Mesendoderm (in vitro differentiated cells): ENCODE data around the gene PGM1.
"Not testable (repeated sequence)": the region's sequence is repeated elsewhere in the genome, so short reads cannot be mapped to it uniquely, and the experiment has no call there.

Source experiments
- DNase-seq: peaks from one replicate; pipeline ENCODE4 v3.0.0; 2013
- H2AK5ac ChIP-seq: 2 replicates; pipeline ENCODE4 v1.6.1; 2013; ENCODE audit warnings: low read length, inconsistent platforms
- H2BK120ac ChIP-seq: 2 replicates; pipeline ENCODE4 v1.6.1; 2013; ENCODE audit warnings: low read depth, mild to moderate bottlenecking, low read length, moderate library complexity, mixed read lengths
- H2BK15ac ChIP-seq: replicated peaks from 2 replicates; pipeline ENCODE4 v1.6.1; 2013; ENCODE audit warnings: low read depth, mild to moderate bottlenecking, moderate library complexity
- H2BK5ac ChIP-seq: 2 replicates; pipeline ENCODE4 v1.6.1; 2013; ENCODE audit warnings: low read length, inconsistent platforms
- H3K18ac ChIP-seq: 2 replicates; pipeline ENCODE4 v1.6.1; 2013; ENCODE audit warnings: mild to moderate bottlenecking, low read length, mixed read lengths
- H3K23ac ChIP-seq: one replicate; pipeline ENCODE4 v1.6.1; 2013; ENCODE audit warnings: low read length
- H3K27ac ChIP-seq: 2 replicates; pipeline ENCODE4 v1.5.1; 2013; ENCODE audit warnings: low read depth, mild to moderate bottlenecking, inconsistent platforms, low read length, moderate library complexity
- H3K27me3 ChIP-seq: 2 replicates; pipeline ENCODE4 v1.6.1; 2013; ENCODE audit warnings: low read length, control low read depth, mild to moderate bottlenecking, inconsistent platforms; ENCODE audit not compliant: insufficient read depth, poor library complexity
- H3K36me3 ChIP-seq: 2 replicates; pipeline ENCODE4 v1.6.1; 2013; ENCODE audit warnings: low read length, inconsistent platforms; ENCODE audit not compliant: control insufficient read depth, insufficient read depth
- H3K4ac ChIP-seq: one replicate; pipeline ENCODE4 v1.6.1; 2013; ENCODE audit warnings: low read depth, mild to moderate bottlenecking, low read length, moderate library complexity
- H3K4me1 ChIP-seq: 2 replicates; pipeline ENCODE4 v1.6.1; 2013; ENCODE audit warnings: low read depth, low read length, inconsistent platforms; ENCODE audit not compliant: control insufficient read depth
- H3K4me2 ChIP-seq: 2 replicates; pipeline ENCODE4 v1.6.1; 2013; ENCODE audit warnings: low read length
- H3K4me3 ChIP-seq: 2 replicates; pipeline ENCODE4 v1.5.1; 2013; ENCODE audit warnings: mild to moderate bottlenecking, low read length
- H3K56ac ChIP-seq: one replicate; pipeline ENCODE4 v1.6.1; 2013; ENCODE audit warnings: low read length
- H3K79me1 ChIP-seq: 2 replicates; pipeline ENCODE4 v1.6.1; 2013; ENCODE audit warnings: low read length, inconsistent platforms
- H3K79me2 ChIP-seq: 2 replicates; pipeline ENCODE4 v1.6.1; 2013; ENCODE audit warnings: mild to moderate bottlenecking, low read length; ENCODE audit not compliant: control insufficient read depth, insufficient read depth
- H3K9ac ChIP-seq: 2 replicates; pipeline ENCODE4 v1.6.1; 2013; ENCODE audit warnings: low read length, inconsistent platforms
- H4K5ac ChIP-seq: one replicate; pipeline ENCODE4 v1.6.1; 2013; ENCODE audit warnings: low read length
- H4K8ac ChIP-seq: one replicate; pipeline ENCODE4 v1.6.1; 2013; ENCODE audit warnings: low read depth, mild to moderate bottlenecking, control low read depth, low read length, moderate library complexity
- WGBS: extraction: QIAGEN DNeasy Blood & Tissue Kit; methylation state at CpG from one replicate; pipeline ENCODE4 v1.1.7; 2013; ENCODE audit warnings: low lambda C conversion rate, missing lambda C conversion rate; ENCODE audit not compliant: insufficient coverage; ENCODE audit errors: extremely low coverage; 5-methylcytosine and 5-hydroxymethylcytosine counted together

The PGM1 gene

GRCh38 chr1:63557365-63557987, 35.7 kb upstream of the PGM1 start:
- Histone ChIP-seq H2BK120ac (no peak overlapping the region), H4K5ac (no peak overlapping the region), H3K27ac (no peak overlapping the region), H3K56ac (peak overlapping the region; percentile 28), H3K4me2 (no peak overlapping the region), H2BK15ac (no peak overlapping the region), H3K4ac (peak overlapping the region; percentile 16), H2BK5ac (peak overlapping the region; percentile 8), H3K23ac (no peak overlapping the region), H3K4me3 (no peak overlapping the region), H2AK5ac (no peak overlapping the region), H3K79me2 (no peaks in the 10 kb centered on the region), H3K4me1 (no peaks in the 10 kb centered on the region), H3K36me3 (no peaks in the 10 kb centered on the region), H3K79me1 (no peaks in the 10 kb centered on the region), H4K8ac (no peak overlapping the region), H3K9ac (no peak overlapping the region), H3K27me3 (no peaks in the 10 kb centered on the region), H3K18ac (peak overlapping the region; percentile 76)
- no CpG with 5 or more reads among the region's 6 CpGs for WGBS
- peak; percentile 66 for DNase-seq

- no peak for DNase-seq
- Histone ChIP-seq H3K9ac (no peak overlapping the region), H3K27me3 (no peaks in the 10 kb centered on the region), H3K56ac (no peak overlapping the region), H3K23ac (no peak overlapping the region), H3K27ac (no peak overlapping the region), H3K79me2 (no peaks in the 10 kb centered on the region), H3K36me3 (no peaks in the 10 kb centered on the region), H3K4me3 (no peak overlapping the region), H2BK5ac (no peak overlapping the region), H2BK15ac (no peak overlapping the region), H3K4ac (no peak overlapping the region), H3K18ac (no peak overlapping the region), H2BK120ac (no peak overlapping the region), H4K5ac (no peak overlapping the region), H3K79me1 (no peaks in the 10 kb centered on the region), H3K4me2 (no peak overlapping the region), H3K4me1 (no peaks in the 10 kb centered on the region), H2AK5ac (no peak overlapping the region), H4K8ac (no peak overlapping the region)
- no CpG with 5 or more reads among the region's 2 CpGs for WGBS
Measured at GRCh38 chr1:63559357-63559756, 33.9 kb upstream of the PGM1 start.

GRCh38 chr1:63563745-63564144, 29.5 kb upstream of the PGM1 start:
- Histone ChIP-seq H3K23ac (no peak overlapping the region), H4K5ac (no peak overlapping the region)

GRCh38 chr1:63569068-63569467, 24.1 kb upstream of the PGM1 start:
- no peak overlapping the region for H3K23ac ChIP-seq
- peak overlapping the region; percentile 76 for H2AK5ac ChIP-seq
- peak overlapping the region; percentile 97 for H2BK5ac ChIP-seq
- H3K27ac ChIP-seq, result peak overlapping the region; percentile 38
- DNase-seq, result no peak
- no peaks in the 10 kb centered on the region for H3K79me1 ChIP-seq
- H3K4me2 ChIP-seq, result no peak overlapping the region
- peak overlapping the region; percentile 53 for H3K18ac ChIP-seq
- H3K79me2 ChIP-seq, result no peaks in the 10 kb centered on the region
- H3K4me1 ChIP-seq, result peaks cover 12% of the 10 kb centered on the region
- no peaks in the 10 kb centered on the region for H3K27me3 ChIP-seq
- H3K4ac ChIP-seq, result no peak overlapping the region
- no peak overlapping the region for H3K4me3 ChIP-seq
- no peak overlapping the region for H4K5ac ChIP-seq
- no peak overlapping the region for H2BK120ac ChIP-seq
- H2BK15ac ChIP-seq, result no peak overlapping the region
- H4K8ac ChIP-seq, result no peak overlapping the region
- peak overlapping the region; percentile 30 for H3K9ac ChIP-seq
- H3K56ac ChIP-seq, result peak overlapping the region; percentile 78
- no peaks in the 10 kb centered on the region for H3K36me3 ChIP-seq
- no CpG with 5 or more reads among the region's 4 CpGs for WGBS

More at GRCh38 chr1:63563745-63564144, 29.5 kb upstream of the PGM1 start:
- H4K8ac ChIP-seq, result no peak overlapping the region
- no peak overlapping the region for H3K4me3 ChIP-seq
- no peak overlapping the region for H3K4me2 ChIP-seq
- no peak for DNase-seq
- no peaks in the 10 kb centered on the region for H3K36me3 ChIP-seq
- H3K4ac ChIP-seq, result no peak overlapping the region
- no peak overlapping the region for H2BK120ac ChIP-seq
- no peaks in the 10 kb centered on the region for H3K79me1 ChIP-seq
- H3K27me3 ChIP-seq, result no peaks in the 10 kb centered on the region
- H3K18ac ChIP-seq, result no peak overlapping the region
- no peaks in the 10 kb centered on the region for H3K4me1 ChIP-seq
- no peak overlapping the region for H2AK5ac ChIP-seq
- no peak overlapping the region for H3K9ac ChIP-seq
- no peak overlapping the region for H2BK5ac ChIP-seq
- no peak overlapping the region for H2BK15ac ChIP-seq
- no peak overlapping the region for H3K27ac ChIP-seq
- no peak overlapping the region for H3K56ac ChIP-seq
- H3K79me2 ChIP-seq, result no peaks in the 10 kb centered on the region

- no peak overlapping the region for H2AK5ac ChIP-seq
- no peak overlapping the region for H4K8ac ChIP-seq
- no peak overlapping the region for H3K4me3 ChIP-seq
- no peak overlapping the region for H4K5ac ChIP-seq
- no peak overlapping the region for H3K4me2 ChIP-seq
- H2BK120ac ChIP-seq, result no peak overlapping the region
- no peaks in the 10 kb centered on the region for H3K36me3 ChIP-seq
- H3K79me2 ChIP-seq, result no peaks in the 10 kb centered on the region
- no peak for DNase-seq
- peaks cover 12% of the 10 kb centered on the region for H3K4me1 ChIP-seq
- WGBS, result no CpG with 5 or more reads among the region's 3 CpGs
- peak overlapping the region; percentile 53 for H3K18ac ChIP-seq
- H2BK15ac ChIP-seq, result peak overlapping the region; percentile 1
- peak overlapping the region; percentile 78 for H3K56ac ChIP-seq
- peak overlapping the region; percentile 31 for H3K23ac ChIP-seq
- no peak overlapping the region for H3K4ac ChIP-seq
- no peaks in the 10 kb centered on the region for H3K79me1 ChIP-seq
- H2BK5ac ChIP-seq, result peak overlapping the region; percentile 97
- H3K27ac ChIP-seq, result peak overlapping the region; percentile 38
- H3K27me3 ChIP-seq, result no peaks in the 10 kb centered on the region
- no peak overlapping the region for H3K9ac ChIP-seq
Measured at GRCh38 chr1:63569640-63570316, 23.4 kb upstream of the PGM1 start.

DNA sequence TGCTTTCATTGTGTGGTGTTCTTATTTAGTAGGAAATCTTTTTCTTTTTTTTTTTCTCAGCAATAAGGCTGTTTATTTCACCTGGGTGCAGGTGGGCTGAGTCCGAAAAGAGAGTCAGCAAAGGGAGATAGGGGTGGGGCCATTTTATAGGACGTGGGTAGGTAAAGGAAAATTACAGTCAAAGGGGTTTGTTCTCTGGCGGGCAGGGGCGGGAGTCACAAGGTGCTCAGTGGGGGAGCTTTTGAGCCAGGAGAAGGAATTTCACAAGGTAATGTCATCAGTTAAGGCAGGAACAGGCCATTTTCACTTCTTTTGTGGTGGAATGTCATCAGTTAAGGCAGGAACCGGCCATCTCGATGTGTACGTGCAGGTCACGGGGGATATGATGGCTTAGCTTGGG, 20.5 kb upstream of the PGM1 start:
- not testable (repeated sequence) for H3K27ac ChIP-seq, H2BK5ac ChIP-seq, H3K27me3 ChIP-seq, H3K79me2 ChIP-seq, H2BK120ac ChIP-seq, H3K9ac ChIP-seq, H2BK15ac ChIP-seq, H3K4me2 ChIP-seq, H4K8ac ChIP-seq, H4K5ac ChIP-seq, H3K56ac ChIP-seq, H3K23ac ChIP-seq, H3K4ac ChIP-seq, H2AK5ac ChIP-seq, H3K18ac ChIP-seq, H3K4me3 ChIP-seq, H3K36me3 ChIP-seq, H3K79me1 ChIP-seq
- no CpG with 5 or more reads among the region's 8 CpGs for WGBS
- peak; percentile 89 for DNase-seq
- peaks cover 12% of the 10 kb centered on the region for H3K4me1 ChIP-seq
